ENCODE results near the gene EPS8. TPM values are rescaled to one million over a fixed set of nuclear protein-coding genes. Genes with fewer than 3 reads are reported as not detected.

The EPS8 gene
- total RNA-seq, 1 donor from 2014 or later: 94.6 TPM

GRCh38 chr12:15808250-15808649 lies 19.1 kb upstream of the EPS8 start:
- TF ChIP-seq CTCF (IDR thresholded peaks at IDR 0.05): no peak
- Histone ChIP-seq H3K27me3 (no peaks in the 10 kb centered on the region), H3K4me3 (no peak overlapping the region), H3K36me3 (no peaks in the 10 kb centered on the region), H3K27ac (peak overlapping the region in 1 of 2 donors; percentile 11), H3K4me1 (no peaks in the 10 kb centered on the region), H3K9me3 (no peaks in the 10 kb centered on the region)
- DNase-seq (ENCODE audit: low spot score in 2 of 2): no peak
- intact Hi-C loops (cut with DNase I): no loop called here

GRCh38 chr12:15806826-15807225 lies 17.6 kb upstream of the EPS8 start:
- Histone ChIP-seq H3K9me3 (no peaks in the 10 kb centered on the region), H3K27me3 (no peaks in the 10 kb centered on the region), H3K27ac (no peak overlapping the region), H3K36me3 (no peaks in the 10 kb centered on the region), H3K4me3 (no peak overlapping the region), H3K4me1 (no peaks in the 10 kb centered on the region)
- no peak for TF ChIP-seq CTCF (IDR thresholded peaks at IDR 0.05)
- no peak for DNase-seq (ENCODE audit: low spot score in 2 of 2)
- intact Hi-C loops (cut with DNase I): no loop called here

DNA sequence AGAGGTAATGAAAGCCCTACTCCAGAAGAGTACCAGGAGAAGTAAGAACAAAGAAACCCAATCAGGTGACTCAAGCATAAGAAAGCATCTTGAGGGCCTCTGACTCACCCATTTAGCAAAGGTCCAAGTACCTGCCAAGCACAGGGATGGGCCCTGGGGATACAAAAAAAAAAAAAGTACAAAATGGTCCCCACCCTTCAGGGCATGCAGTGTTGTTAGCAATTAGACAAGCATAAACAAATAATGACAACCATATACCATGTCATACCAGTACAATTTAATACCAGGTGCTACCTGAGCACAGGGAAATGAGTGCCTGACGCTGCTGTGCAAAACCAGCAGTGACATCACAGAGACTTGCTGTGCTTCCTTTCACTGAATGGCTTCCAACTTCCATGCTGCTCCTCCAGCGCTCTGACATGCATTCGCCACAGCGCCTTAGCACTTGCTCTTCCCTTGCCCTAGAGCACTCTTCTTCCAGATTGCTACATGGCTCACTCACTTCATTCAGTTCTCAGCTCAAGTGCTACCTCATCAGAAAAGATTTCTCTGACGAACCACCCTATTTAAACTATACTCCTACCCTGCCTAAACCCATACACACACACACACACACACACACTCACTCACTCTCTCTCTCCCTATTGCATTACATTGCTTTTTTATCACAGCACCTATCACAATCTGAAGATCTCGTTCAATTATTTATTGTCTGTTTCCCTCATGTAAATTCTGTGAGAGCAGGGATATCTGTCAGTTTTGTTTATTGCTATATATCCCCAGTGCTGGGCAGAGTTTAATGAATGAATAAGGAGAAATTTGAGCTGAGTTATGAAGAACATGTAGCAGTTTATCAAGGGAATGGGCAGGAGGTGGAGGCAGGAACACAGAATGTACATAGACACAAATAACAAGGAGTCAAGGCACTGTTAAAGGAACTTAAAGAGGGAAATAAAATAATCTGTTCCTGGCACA lies 12.9 kb upstream of the EPS8 start:
- TF ChIP-seq CTCF (IDR thresholded peaks at IDR 0.05): no peak
- Histone ChIP-seq H3K27me3 (no peaks in the 10 kb centered on the region), H3K4me1 (peaks cover 0 to 2% of the 10 kb centered on the region in 2 donors), H3K36me3 (no peaks in the 10 kb centered on the region), H3K4me3 (no peak overlapping the region), H3K27ac (no peak overlapping the region), H3K9me3 (no peaks in the 10 kb centered on the region)
- intact Hi-C loops (cut with DNase I): no loop called here
- no peak for DNase-seq (ENCODE audit: low spot score in 2 of 2)

GRCh38 chr12:15800278-15800677 lies 11.1 kb upstream of the EPS8 start:
- H3K27ac ChIP-seq: no peak overlapping the region
- H3K9me3 ChIP-seq: no peaks in the 10 kb centered on the region
- H3K4me1 ChIP-seq: peaks cover 0 to 2% of the 10 kb centered on the region in 2 donors
- no peak for TF ChIP-seq CTCF (IDR thresholded peaks at IDR 0.05)
- no peaks in the 10 kb centered on the region for H3K36me3 ChIP-seq
- intact Hi-C loops (cut with DNase I): no loop called here
- DNase-seq (ENCODE audit: low spot score in 2 of 2): no peak
- H3K27me3 ChIP-seq: no peaks in the 10 kb centered on the region
- H3K4me3 ChIP-seq: no peak overlapping the region

GRCh38 chr12:15797818-15798217 lies 8.6 kb upstream of the EPS8 start:
- H3K4me1 ChIP-seq: peaks cover 0 to 2% of the 10 kb centered on the region in 2 donors
- H3K27me3 ChIP-seq: no peaks in the 10 kb centered on the region
- H3K36me3 ChIP-seq: no peaks in the 10 kb centered on the region
- intact Hi-C loops (cut with DNase I): no loop called here
- no peaks in the 10 kb centered on the region for H3K9me3 ChIP-seq
- no peak overlapping the region for H3K27ac ChIP-seq
- DNase-seq (ENCODE audit: low spot score in 2 of 2): no peak
- no peak for TF ChIP-seq CTCF (IDR thresholded peaks at IDR 0.05)
- no peak overlapping the region for H3K4me3 ChIP-seq
